ENCODE results near the gene BAG3. TPM values are rescaled to one million over a fixed set of nuclear protein-coding genes. Genes with fewer than 3 reads are reported as not detected.

Gene BAG3
- total and polyA plus RNA-seq, 2 of the 8 experiments (the other 6 are each of a cell fraction or from before 2014, with no cell fraction given): 3.5 to 13.3 TPM

DNA sequence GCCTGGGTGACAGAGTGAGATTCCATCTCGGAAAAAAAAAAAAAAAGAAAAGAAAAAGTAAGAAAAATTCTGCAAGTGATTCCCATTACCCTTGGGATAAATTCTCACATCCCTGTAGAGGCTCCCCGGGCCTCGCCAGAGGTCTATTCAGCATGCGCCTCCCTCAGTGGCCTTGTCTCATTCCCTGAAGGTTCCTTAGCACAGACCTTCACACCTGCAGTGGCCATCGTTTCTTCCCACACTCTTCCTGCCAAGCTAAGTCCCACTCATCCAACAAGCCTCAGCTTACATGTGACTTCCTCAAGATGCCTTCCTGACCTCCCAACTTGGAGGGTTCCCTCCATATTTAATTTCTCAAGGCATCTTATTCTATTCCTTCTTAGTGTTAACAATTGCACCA is 20.9 kb upstream of the BAG3 start (continued):
- TF ChIP-seq, protein P1, sequence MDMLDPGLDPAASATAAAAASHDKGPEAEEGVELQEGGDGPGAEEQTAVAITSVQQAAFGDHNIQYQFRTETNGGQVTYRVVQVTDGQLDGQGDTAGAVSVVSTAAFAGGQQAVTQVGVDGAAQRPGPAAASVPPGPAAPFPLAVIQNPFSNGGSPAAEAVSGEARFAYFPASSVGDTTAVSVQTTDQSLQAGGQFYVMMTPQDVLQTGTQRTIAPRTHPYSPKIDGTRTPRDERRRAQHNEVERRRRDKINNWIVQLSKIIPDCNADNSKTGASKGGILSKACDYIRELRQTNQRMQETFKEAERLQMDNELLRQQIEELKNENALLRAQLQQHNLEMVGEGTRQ (IDR thresholded peaks at IDR 0.05; ENCODE audit: low read length): no peak

Measured in H1 (cell line).